ENCODE data around the gene APOBEC4.

The APOBEC4 gene

DNA sequence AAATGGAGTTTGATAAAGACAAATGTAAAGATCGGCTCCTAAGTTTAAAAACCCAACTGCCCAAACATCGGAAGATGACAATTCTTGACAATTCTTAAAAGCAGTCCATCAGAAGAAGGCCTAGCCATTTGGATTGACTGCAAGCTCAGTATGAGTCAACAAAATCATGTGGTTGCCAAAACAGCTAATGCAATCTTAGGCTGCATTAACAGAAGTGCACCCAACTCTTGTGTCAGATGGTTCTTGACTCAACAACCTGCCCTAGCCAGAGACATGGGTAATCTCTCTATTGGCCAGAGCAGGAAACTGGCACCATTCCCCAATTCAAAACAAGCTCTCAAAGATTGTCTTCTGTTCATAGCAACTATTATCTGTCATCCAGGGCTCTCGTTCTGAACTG lies 53.0 kb downstream of the APOBEC4 start:
- DNase-seq, result no peak

GRCh38 chr1:183598386-183598785 lies 54.7 kb downstream of the APOBEC4 start:
- DNase-seq, result no peak

GRCh38 chr1:183597656-183598347 lies 55.3 kb downstream of the APOBEC4 start:
- DNase-seq, result no peak

- no peak for DNase-seq
Measured at GRCh38 chr1:183596500-183596899, 56.6 kb downstream of the APOBEC4 start.

Data from stimulated activated CD4-positive, alpha-beta T cell treated with anti-CD3 and anti-CD28 coated beads, Interleukin-2, amount 100 ng/mL, for 24 hours (primary cell).